ENCODE data around the gene SFXN2. TPM values are rescaled to one million over a fixed set of nuclear protein-coding genes. Genes with fewer than 3 reads are reported as not detected.
"Not testable (repeated sequence)": the region's sequence is repeated elsewhere in the genome, so short reads cannot be mapped to it uniquely, and the experiment has no call there.

The SFXN2 gene
- total and polyA plus RNA-seq, 8 donors: 15.7 to 21.0 (median 17.9) TPM

GRCh38 chr10:102713539-102713813 lies 960 bp upstream of the SFXN2 start:
- TF ChIP-seq, protein P1, sequence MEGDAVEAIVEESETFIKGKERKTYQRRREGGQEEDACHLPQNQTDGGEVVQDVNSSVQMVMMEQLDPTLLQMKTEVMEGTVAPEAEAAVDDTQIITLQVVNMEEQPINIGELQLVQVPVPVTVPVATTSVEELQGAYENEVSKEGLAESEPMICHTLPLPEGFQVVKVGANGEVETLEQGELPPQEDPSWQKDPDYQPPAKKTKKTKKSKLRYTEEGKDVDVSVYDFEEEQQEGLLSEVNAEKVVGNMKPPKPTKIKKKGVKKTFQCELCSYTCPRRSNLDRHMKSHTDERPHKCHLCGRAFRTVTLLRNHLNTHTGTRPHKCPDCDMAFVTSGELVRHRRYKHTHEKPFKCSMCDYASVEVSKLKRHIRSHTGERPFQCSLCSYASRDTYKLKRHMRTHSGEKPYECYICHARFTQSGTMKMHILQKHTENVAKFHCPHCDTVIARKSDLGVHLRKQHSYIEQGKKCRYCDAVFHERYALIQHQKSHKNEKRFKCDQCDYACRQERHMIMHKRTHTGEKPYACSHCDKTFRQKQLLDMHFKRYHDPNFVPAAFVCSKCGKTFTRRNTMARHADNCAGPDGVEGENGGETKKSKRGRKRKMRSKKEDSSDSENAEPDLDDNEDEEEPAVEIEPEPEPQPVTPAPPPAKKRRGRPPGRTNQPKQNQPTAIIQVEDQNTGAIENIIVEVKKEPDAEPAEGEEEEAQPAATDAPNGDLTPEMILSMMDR (IDR thresholded peaks at IDR 0.05): peak in 1 of 2 donors; percentile 32
- Histone ChIP-seq H3K9me3 (no peaks in the 10 kb centered on the region), H3K36me3 (no peaks in the 10 kb centered on the region), H3K27me3 (no peaks in the 10 kb centered on the region), H3K27ac (peak overlapping the region; percentile 88 to 94), H3K4me3 (peak overlapping the region; percentile 97), H3K4me1 (peaks cover 0 to 34% of the 10 kb centered on the region in 2 donors)
- ATAC-seq: peak; percentile 61
- no peak for DNase-seq
- intact Hi-C loops (cut with DNase I): no loop called here

DNA sequence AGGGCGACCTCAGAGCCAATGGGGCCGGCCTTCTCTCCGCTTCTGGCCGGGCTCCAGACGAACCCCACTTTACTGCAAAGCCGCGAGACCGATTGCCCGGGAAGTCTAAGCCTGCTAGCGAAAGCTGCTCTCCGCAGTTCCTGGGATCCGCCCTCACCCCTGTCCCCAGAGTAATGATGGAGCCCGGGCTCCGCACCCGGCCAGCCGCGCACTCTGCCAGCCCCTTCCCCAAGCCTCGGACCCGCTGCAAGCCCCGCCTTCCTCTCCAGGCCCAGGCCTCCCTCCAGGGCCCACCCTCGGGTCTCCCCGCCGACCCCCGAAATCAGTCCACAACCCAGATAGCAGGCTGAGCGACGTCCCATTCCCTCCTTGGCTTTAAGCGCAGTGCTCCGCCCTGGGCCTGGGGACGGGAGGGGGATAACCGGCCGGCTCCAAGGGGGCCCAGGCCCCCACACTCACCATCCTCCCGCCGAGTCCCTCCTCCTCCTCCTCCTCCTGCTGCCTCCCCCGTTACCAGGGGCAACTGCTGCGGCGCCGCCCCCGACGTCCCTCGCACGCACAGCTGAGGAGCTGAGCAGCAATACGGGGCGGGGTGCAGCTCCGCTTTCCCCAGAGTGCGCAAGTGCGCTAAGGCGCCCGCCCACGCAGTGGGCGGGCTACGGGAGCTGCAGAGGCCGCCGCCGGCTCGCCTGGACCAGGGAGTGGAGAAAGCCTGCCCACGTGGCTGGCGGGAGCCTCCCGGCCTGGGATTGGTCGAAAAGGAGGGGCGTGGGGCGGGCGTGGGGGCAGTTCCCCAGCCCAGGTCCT lies 419 bp upstream of the SFXN2 start, which contains the start of gene ARL3:
Gene ARL3 (minus strand): TSS at position 584 of the 807 bp plus-strand sequence. CDS start 122 bp downstream, at position 462.
- H3K27me3 ChIP-seq: no peaks in the 10 kb centered on the region
- peak; percentile 97 to 100 (median 99) for DNase-seq
- peak within 1 kb of the TSS; percentile 88 to 94 for H3K27ac ChIP-seq
- ATAC-seq: peak; percentile 96
- H3K4me3 ChIP-seq: peak within 1 kb of the TSS; percentile 97
- H3K9me3 ChIP-seq: no peaks in the 10 kb centered on the region
- intact Hi-C loops (cut with DNase I): no loop called here
- TF ChIP-seq, protein P1 (IDR thresholded peaks at IDR 0.05): peak in 1 of 2 donors; percentile 56
- peaks cover 0 to 34% of the 10 kb centered on the region in 2 donors for H3K4me1 ChIP-seq
- H3K36me3 ChIP-seq: no peaks in the 10 kb centered on the region

- no peaks in the 10 kb centered on the region for H3K9me3 ChIP-seq
- DNase-seq (no peak), ATAC-seq (no peak)
- H3K4me1 ChIP-seq: peaks cover 0 to 34% of the 10 kb centered on the region in 2 donors
- no peaks in the 10 kb centered on the region for H3K27me3 ChIP-seq
- intact Hi-C loops (cut with DNase I): no loop called here
- TF ChIP-seq, protein P1 (IDR thresholded peaks at IDR 0.05): no peak
- H3K36me3 ChIP-seq: no peaks in the 10 kb centered on the region
- H3K4me3 ChIP-seq: no peak overlapping the region
- no peak overlapping the region for H3K27ac ChIP-seq
These were observed 1.4 kb downstream of the SFXN2 start for GRCh38 chr10:102715880-102716279.

DNA sequence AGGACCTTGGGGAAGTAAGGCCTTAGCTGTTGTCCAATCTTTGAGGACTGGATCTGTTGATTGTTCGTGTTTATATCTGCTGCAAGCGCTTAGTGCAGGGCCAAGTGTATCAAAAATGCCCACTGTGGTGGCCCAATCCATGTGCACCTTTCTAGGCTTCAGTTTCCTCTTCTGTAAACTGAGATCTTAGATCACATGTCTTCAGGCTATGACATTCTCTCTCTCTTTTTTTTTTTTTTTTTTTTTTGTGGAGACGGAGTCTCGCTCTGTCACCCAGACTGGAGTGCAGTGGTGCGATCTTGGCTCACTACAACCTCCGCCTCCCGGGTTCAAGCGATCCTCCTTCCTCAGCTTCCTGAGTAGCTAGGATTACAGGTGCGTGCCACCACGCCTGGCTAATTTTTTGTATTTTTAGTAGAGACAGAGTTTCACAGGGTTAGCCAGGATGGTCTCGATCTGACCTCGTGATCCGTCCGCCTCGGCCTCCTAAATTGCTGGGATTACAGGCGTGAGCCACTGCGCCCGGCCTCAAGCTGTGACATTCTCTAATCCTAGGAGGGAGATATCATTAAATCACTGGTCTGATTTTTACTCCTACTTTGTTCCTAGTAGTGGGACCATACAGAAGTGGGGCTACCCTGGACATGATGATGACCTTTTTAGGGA lies 2.6 kb downstream of the SFXN2 start:
- intact Hi-C loops (cut with DNase I); ATAC-seq: not testable (repeated sequence)

DNA sequence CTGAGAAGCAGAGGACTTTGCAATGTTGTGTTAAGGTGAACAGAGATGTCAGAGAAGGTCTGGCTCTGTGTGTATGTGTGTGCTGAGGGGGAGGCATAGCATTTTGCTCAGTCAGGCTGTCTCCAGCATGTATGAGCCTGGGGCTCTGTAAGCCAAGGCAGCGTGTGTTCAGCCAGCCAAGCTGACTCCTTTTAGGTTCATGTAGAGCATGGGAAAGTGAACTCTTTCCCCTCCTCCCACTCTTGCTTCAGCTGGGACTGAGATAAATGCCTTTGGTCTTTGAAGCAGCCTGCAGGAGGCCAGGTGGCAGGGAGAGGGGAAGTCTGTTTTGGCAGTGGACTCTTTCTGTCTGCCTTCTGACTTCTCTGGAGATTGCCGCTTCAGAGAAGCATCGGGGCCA lies 3.8 kb downstream of the SFXN2 start:
- ATAC-seq (no peak), DNase-seq (peak in 1 of 4 donors; percentile 48)
- Histone ChIP-seq H3K9me3 (no peaks in the 10 kb centered on the region), H3K27me3 (no peaks in the 10 kb centered on the region), H3K4me3 (no peak overlapping the region), H3K4me1 (peaks cover 0 to 21% of the 10 kb centered on the region in 2 donors), H3K27ac (no peak overlapping the region), H3K36me3 (no peaks in the 10 kb centered on the region)
- TF ChIP-seq, protein P1 (IDR thresholded peaks at IDR 0.05): no peak
- intact Hi-C loops (cut with DNase I): no loop called here

More for the DNA sequence above, 2.6 kb downstream of the SFXN2 start:
- not testable (repeated sequence) for H3K9me3 ChIP-seq, H3K36me3 ChIP-seq, H3K4me3 ChIP-seq, H3K27ac ChIP-seq, DNase-seq, H3K27me3 ChIP-seq
- H3K4me1 ChIP-seq: peaks cover 0 to 32% of the 10 kb centered on the region in 2 donors
